ENCODE measurements around the gene SPP1. TPM values are rescaled to one million over a fixed set of nuclear protein-coding genes. Genes with fewer than 3 reads are reported as not detected.
"Not testable (repeated sequence)": the region's sequence is repeated elsewhere in the genome, so short reads cannot be mapped to it uniquely, and the experiment has no call there.

SPP1 gene
- total RNA-seq, 2 donors from 2014 or later = 0.31 to 8.8 TPM

GRCh38 chr4:87934157-87934704 is 41.3 kb upstream of the SPP1 start:
- H3K27ac Mint-ChIP-seq = peak overlapping the region; percentile 16
- TF ChIP-seq CTCF (conservative IDR thresholded peaks at IDR 0.05) = no peak
- no peak for DNase-seq
- H3K9me3 Mint-ChIP-seq = peaks cover 9% of the 10 kb centered on the region
- peaks cover 38% of the 10 kb centered on the region for H3K36me3 Mint-ChIP-seq (ENCODE audit: low read depth)
- peaks cover 39% of the 10 kb centered on the region for H3K36me3 ChIP-seq (ENCODE audit: control insufficient read depth, insufficient read depth, low read length)
- H3K9me3 ChIP-seq (ENCODE audit: control insufficient read depth, low read length) = peaks cover 15% of the 10 kb centered on the region
- no peak overlapping the region for H3K9ac ChIP-seq (ENCODE audit: extremely low read depth, low read length, poor library complexity, severe bottlenecking)
- no peaks in the 10 kb centered on the region for H3K4me1 ChIP-seq (ENCODE audit: control insufficient read depth, insufficient read depth, low read length)
- peak overlapping the region; percentile 71 for H3K4me3 ChIP-seq (ENCODE audit: low read length)
- no peak overlapping the region for H3K4me3 Mint-ChIP-seq
- peaks cover 20% of the 10 kb centered on the region for H3K4me1 Mint-ChIP-seq
- H3K27me3 ChIP-seq (ENCODE audit: control insufficient read depth, insufficient read depth, low read length, poor library complexity, severe bottlenecking) = no peaks in the 10 kb centered on the region
- peaks cover 2% of the 10 kb centered on the region for H3K27me3 Mint-ChIP-seq (ENCODE audit: insufficient read depth)
- 95 to 100% methylated on average over 2 of the region's 2 CpGs for WGBS, 2 experiments (ENCODE audit: insufficient coverage in 1 of 2, insufficient read length in 1 of 2)
- H3K27ac ChIP-seq (ENCODE audit: low read depth, low read length) = no peak overlapping the region

DNA sequence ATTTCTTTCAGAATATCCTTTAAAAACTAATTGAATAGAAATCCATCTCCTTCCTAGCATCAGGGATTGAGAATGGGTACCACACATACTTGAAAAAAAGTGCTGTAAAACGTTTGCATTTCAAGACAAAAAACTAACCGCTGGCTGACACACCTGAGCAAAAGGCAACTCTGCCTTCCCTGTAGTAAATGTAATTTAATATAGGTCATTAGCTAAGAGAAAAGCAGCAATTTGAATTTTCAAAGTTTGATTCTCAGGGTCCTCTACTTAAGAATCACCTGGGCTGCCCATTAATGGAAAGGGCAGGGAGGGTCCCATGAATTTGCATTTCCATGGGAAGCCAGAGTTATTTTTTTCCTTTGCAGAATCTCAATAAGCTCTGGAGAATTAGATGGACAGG is 40.5 kb upstream of the SPP1 start:
- peaks cover 22% of the 10 kb centered on the region for H3K4me1 Mint-ChIP-seq
- H3K27ac ChIP-seq (ENCODE audit: low read depth, low read length) = no peak overlapping the region
- no peak overlapping the region for H3K9ac ChIP-seq (ENCODE audit: extremely low read depth, low read length, poor library complexity, severe bottlenecking)
- peaks cover 2% of the 10 kb centered on the region for H3K27me3 Mint-ChIP-seq (ENCODE audit: insufficient read depth)
- peaks cover 7% of the 10 kb centered on the region for H3K9me3 Mint-ChIP-seq
- H3K9me3 ChIP-seq (ENCODE audit: control insufficient read depth, low read length) = peaks cover 15% of the 10 kb centered on the region
- DNase-seq = no peak
- WGBS, 2 experiments (ENCODE audit: insufficient coverage in 1 of 2, insufficient read length in 1 of 2) = 30% methylated on average over 2 of the region's 2 CpGs; no CpG with 5 or more reads in 1 of the 2 experiments
- H3K36me3 ChIP-seq (ENCODE audit: control insufficient read depth, insufficient read depth, low read length) = peaks cover 39% of the 10 kb centered on the region
- H3K36me3 Mint-ChIP-seq (ENCODE audit: low read depth) = peaks cover 37% of the 10 kb centered on the region
- TF ChIP-seq CTCF (conservative IDR thresholded peaks at IDR 0.05) = no peak
- H3K4me1 ChIP-seq (ENCODE audit: control insufficient read depth, insufficient read depth, low read length) = no peaks in the 10 kb centered on the region
- no peak overlapping the region for H3K27ac Mint-ChIP-seq
- H3K27me3 ChIP-seq (ENCODE audit: control insufficient read depth, insufficient read depth, low read length, poor library complexity, severe bottlenecking) = no peaks in the 10 kb centered on the region
- H3K4me3 ChIP-seq (ENCODE audit: low read length) = peak overlapping the region; percentile 71
- no peak overlapping the region for H3K4me3 Mint-ChIP-seq

DNA sequence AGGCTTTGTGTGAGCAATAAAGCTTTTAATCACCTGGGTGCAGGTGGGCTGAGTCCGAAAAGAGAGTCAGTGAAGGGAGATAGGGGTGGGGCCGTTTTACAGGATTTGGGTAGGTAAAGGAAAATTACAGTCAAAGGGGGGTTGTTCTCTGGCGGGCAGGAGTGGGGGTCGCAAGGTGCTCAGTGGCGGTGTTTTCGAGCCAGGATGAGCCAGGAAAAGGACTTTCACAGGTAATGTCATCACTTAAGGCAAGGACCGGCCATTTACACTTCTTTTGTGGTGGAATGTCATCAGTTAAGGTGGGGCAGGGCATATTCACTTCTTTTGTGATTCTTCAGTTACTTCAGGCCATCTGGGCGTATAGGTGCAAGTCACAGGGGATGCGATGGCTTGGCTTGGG is 39.6 kb upstream of the SPP1 start:
- H3K4me1 ChIP-seq (ENCODE audit: control insufficient read depth, insufficient read depth, low read length); H3K27me3 ChIP-seq (ENCODE audit: control insufficient read depth, insufficient read depth, low read length, poor library complexity, severe bottlenecking); H3K9ac ChIP-seq (ENCODE audit: extremely low read depth, low read length, poor library complexity, severe bottlenecking); H3K9me3 Mint-ChIP-seq; H3K27ac ChIP-seq (ENCODE audit: low read depth, low read length); H3K27me3 Mint-ChIP-seq (ENCODE audit: insufficient read depth): not testable (repeated sequence)
- Mint-ChIP-seq H3K36me3 (ENCODE audit: low read depth) (peaks cover 32% of the 10 kb centered on the region), H3K4me1 (peaks cover 23% of the 10 kb centered on the region), H3K27ac (peak overlapping the region; percentile 86), H3K4me3 (peak overlapping the region; percentile 43)
- peaks cover 11% of the 10 kb centered on the region for H3K9me3 ChIP-seq (ENCODE audit: control insufficient read depth, low read length)
- H3K4me3 ChIP-seq (ENCODE audit: low read length) = peak overlapping the region; percentile 71
- H3K36me3 ChIP-seq (ENCODE audit: control insufficient read depth, insufficient read depth, low read length) = peaks cover 39% of the 10 kb centered on the region
- DNase-seq = peak; percentile 65
- 55% methylated on average over 4 of the region's 9 CpGs; no CpG with 5 or more reads in 1 of the 2 experiments for WGBS, 2 experiments (ENCODE audit: insufficient coverage in 1 of 2, insufficient read length in 1 of 2)

DNA sequence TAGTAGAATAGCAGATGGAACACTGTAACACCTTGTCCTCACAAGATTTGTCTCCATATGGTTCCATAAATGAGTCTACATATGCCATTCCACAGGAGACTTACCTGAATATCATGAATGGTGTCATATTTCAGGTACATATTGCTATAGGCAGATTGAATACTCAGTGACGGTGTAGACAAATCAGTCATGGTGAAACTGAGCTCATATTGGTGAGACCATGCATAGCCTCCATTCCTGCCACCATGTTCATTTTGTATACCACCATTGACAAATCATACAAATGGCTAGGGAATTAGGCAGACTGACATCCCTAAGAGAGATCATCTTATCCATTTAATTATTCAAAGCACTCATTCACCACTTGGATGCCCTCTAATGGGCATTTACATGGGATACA is 38.0 kb upstream of the SPP1 start:
- H3K4me1 ChIP-seq (ENCODE audit: control insufficient read depth, insufficient read depth, low read length) = no peaks in the 10 kb centered on the region
- no peak overlapping the region for H3K4me3 Mint-ChIP-seq
- peaks cover 25% of the 10 kb centered on the region for H3K36me3 Mint-ChIP-seq (ENCODE audit: low read depth)
- H3K4me1 Mint-ChIP-seq = peaks cover 32% of the 10 kb centered on the region
- no peak overlapping the region for H3K9ac ChIP-seq (ENCODE audit: extremely low read depth, low read length, poor library complexity, severe bottlenecking)
- peaks cover 2% of the 10 kb centered on the region for H3K9me3 Mint-ChIP-seq
- no peak for DNase-seq
- H3K27me3 ChIP-seq (ENCODE audit: control insufficient read depth, insufficient read depth, low read length, poor library complexity, severe bottlenecking) = no peaks in the 10 kb centered on the region
- H3K27me3 Mint-ChIP-seq (ENCODE audit: insufficient read depth) = peaks cover 2% of the 10 kb centered on the region
- no peak overlapping the region for H3K4me3 ChIP-seq (ENCODE audit: low read length)
- H3K27ac Mint-ChIP-seq = no peak overlapping the region
- WGBS, 2 experiments (ENCODE audit: insufficient coverage in 1 of 2, insufficient read length in 1 of 2) = 90 to 100% methylated on average over 1 of the region's 1 CpG
- no peaks in the 10 kb centered on the region for H3K9me3 ChIP-seq (ENCODE audit: control insufficient read depth, low read length)
- no peak overlapping the region for H3K27ac ChIP-seq (ENCODE audit: low read depth, low read length)
- TF ChIP-seq CTCF (conservative IDR thresholded peaks at IDR 0.05) = no peak
- peaks cover 28% of the 10 kb centered on the region for H3K36me3 ChIP-seq (ENCODE audit: control insufficient read depth, insufficient read depth, low read length)

Data from endodermal cell (in vitro differentiated cells).